Fibroblast of lung (primary cell): ENCODE measurements around the gene AFF4.

ENCODE experiments used
- EZH2 ChIP-seq: IDR thresholded peaks from 2 replicates; pipeline ENCODE4 v1.5.1; 2012; ENCODE audit warnings: low read length, control low read depth, mild to moderate bottlenecking; ENCODE audit errors: missing control alignments
- TF ChIP-seq, protein P1 (sequence below), 2 donors: IDR thresholded peaks in 1 of 2; conservative IDR thresholded peaks in 1 of 2; 1 replicate in 1 of 2; 2 replicates in 1 of 2; pipeline ENCODE4 v1.5.1; 2011 to 2012; ENCODE audit warnings: low read length in 2 of 2, control low read depth in 1 of 2, inconsistent platforms in 1 of 2, low read depth in 1 of 2, mild to moderate bottlenecking in 1 of 2

DNA sequence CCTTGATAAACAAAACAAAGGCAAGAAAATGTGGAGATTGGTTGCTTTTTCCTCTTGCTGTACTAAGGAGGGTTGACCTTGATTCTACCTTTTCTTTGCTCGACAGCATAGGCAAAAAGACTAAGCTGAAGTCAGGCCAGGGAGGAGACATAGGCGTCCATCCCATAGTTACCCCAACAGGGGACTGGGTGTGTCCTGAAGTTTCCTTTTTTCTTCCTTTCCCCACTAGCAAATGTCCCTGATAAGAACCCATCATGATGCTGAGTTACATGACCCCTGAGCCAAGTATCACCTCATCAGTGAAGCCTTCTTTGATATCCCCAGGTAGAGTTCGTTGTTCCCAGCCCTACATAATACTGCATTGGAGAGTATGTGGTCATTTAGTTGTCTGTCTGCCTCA, 123.1 kb downstream of the AFF4 start:
- TF ChIP-seq, protein P1, sequence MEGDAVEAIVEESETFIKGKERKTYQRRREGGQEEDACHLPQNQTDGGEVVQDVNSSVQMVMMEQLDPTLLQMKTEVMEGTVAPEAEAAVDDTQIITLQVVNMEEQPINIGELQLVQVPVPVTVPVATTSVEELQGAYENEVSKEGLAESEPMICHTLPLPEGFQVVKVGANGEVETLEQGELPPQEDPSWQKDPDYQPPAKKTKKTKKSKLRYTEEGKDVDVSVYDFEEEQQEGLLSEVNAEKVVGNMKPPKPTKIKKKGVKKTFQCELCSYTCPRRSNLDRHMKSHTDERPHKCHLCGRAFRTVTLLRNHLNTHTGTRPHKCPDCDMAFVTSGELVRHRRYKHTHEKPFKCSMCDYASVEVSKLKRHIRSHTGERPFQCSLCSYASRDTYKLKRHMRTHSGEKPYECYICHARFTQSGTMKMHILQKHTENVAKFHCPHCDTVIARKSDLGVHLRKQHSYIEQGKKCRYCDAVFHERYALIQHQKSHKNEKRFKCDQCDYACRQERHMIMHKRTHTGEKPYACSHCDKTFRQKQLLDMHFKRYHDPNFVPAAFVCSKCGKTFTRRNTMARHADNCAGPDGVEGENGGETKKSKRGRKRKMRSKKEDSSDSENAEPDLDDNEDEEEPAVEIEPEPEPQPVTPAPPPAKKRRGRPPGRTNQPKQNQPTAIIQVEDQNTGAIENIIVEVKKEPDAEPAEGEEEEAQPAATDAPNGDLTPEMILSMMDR (conservative IDR thresholded peaks at IDR 0.05 in 1 of 2, IDR thresholded peaks at IDR 0.05 in 1 of 2; ENCODE audit: low read depth in 1 of 2, low read length in 2 of 2), result no peak
- no peak for TF ChIP-seq EZH2
